Upper lobe of left lung (tissue), 6 donors: ENCODE results near the gene RBKS. TPM values are rescaled to one million over a fixed set of nuclear protein-coding genes. Genes with fewer than 3 reads are reported as not detected.

Experiments used
- ATAC-seq, 2 donors: fragments of 200-7000 bp; cut with Tn5 transposase; one replicate each; pipeline ENCODE4 v1.9.1; 2022; ENCODE audit warnings: mild to moderate bottlenecking in 2 of 2, moderate library complexity in 2 of 2; ENCODE audit not compliant: low FRiP score in 2 of 2
- DNase-seq, 2 donors: peaks; one replicate each; pipeline ENCODE4 v3.0.0-alpha.2; 2019 to 2020
- H3K27ac ChIP-seq, 4 donors: fragments of 200-600 bp; sonication (generic); one replicate each; pipeline ENCODE4 v1.5.1; 2016 to 2019
- H3K27me3 ChIP-seq, 4 donors: fragments of 200-600 bp; sonication (generic); one replicate each; pipeline ENCODE4 v1.5.1; 2017 to 2019
- H3K36me3 ChIP-seq, 4 donors: fragments of 200-600 bp; sonication (generic); one replicate each; pipeline ENCODE4 v1.5.1; 2016 to 2019
- H3K4me1 ChIP-seq, 4 donors: fragments of 200-600 bp; sonication (generic); one replicate each; pipeline ENCODE4 v1.5.1; 2018 to 2019
- H3K4me3 ChIP-seq, 4 donors: fragments of 200-600 bp; sonication (generic); one replicate each; pipeline ENCODE4 v1.5.1; 2017 to 2019; ENCODE audit warnings: mild to moderate bottlenecking in 2 of 4, moderate library complexity in 1 of 4
- H3K9me3 ChIP-seq, 4 donors: fragments of 200-600 bp; sonication (generic); one replicate each; pipeline ENCODE4 v1.5.1; 2018 to 2019
- EP300 ChIP-seq, 4 donors: sonication (generic); formaldehyde crosslinking; IDR thresholded peaks; one replicate each; pipeline ENCODE4 v1.5.1; 2017; ENCODE audit warnings: antibody characterized with exemption in 4 of 4, control low read depth in 2 of 4
- POLR2A ChIP-seq, 4 donors: fragments of 450-650 bp; IDR thresholded peaks; one replicate each; pipeline ENCODE4 v1.5.1; 2016 to 2017; ENCODE audit warnings: antibody characterized with exemption in 4 of 4, mild to moderate bottlenecking in 2 of 4
- POLR2AphosphoS5 ChIP-seq, 2 donors: sonication (generic); formaldehyde crosslinking; IDR thresholded peaks; one replicate each; pipeline ENCODE4 v1.5.1; 2017; ENCODE audit warnings: antibody characterized with exemption in 2 of 2
- WGBS, 2 donors: methylation state at CpG; one replicate each; pipeline ENCODE4 v1.1.5; 2017 to 2018; 5-methylcytosine and 5-hydroxymethylcytosine counted together
- total RNA-seq, 6 donors: library from RNA; depleted of rRNA in 4 of 6; stranded (reverse); fragments of >200 nt in 4 of 6; gene quantifications; one replicate each; pipeline versions ENCODE4 v1.1.0 to v1.2.1, GENCODE V29; 2016 to 2021
- TF ChIP-seq, protein P1 (sequence below), 6 experiments: fragments of 450-650 bp in 4 of 6; fragments of 200-600 bp in 2 of 6; sonication (generic) in 2 of 6; IDR thresholded peaks; one replicate each; pipeline ENCODE4 v1.5.1; 2016 to 2019; ENCODE audit warnings: antibody characterized with exemption in 6 of 6
- donor health status: DM: no; HTN: no; CAD: no; lungs with moderate emphysema.
- donor health status: DM: no; HTN: yes; CAD: no; lungs with severe emphysema.

Gene RBKS
- total RNA-seq, 6 donors from 2014 or later = 2.9 to 5.4 (median 3.2) TPM

DNA sequence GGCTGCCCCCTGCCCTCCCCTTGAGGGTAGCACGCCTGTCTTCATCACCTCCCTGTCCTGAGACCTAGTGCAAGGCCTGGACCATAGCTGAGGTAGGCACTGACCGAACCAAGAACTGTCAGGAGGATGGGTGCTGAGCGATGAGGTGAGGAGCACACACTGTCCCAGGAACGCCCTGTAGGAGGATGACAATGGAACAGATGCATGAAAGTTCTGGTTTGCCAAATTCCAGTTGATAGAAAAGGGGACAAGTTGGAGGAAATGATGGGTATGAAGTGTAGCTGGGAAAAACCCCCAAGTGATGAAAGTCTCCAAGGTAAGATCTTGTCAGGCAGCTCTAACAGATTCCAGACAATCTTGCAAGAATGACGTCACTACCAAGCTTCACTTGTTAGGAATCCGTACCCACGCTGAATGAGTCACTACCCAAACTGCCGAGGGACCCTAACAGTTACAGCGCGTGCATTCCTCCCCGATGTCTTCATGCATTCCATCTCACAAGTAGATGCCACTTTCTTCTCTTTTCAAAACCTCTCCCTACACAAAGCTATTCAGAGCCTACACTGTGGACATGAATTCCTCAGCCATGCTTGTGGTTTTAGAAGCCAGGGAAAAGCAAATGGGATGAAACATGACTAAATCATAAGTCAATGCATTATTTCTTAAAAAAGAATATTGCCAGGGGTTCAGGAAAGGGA lies 91.1 kb downstream of the RBKS start:
- H3K36me3 ChIP-seq = no peaks in the 10 kb centered on the region
- 62 to 79% methylated on average over 11 of the region's 11 CpGs for WGBS, 2 donors
- no peaks in the 10 kb centered on the region for H3K27me3 ChIP-seq
- TF ChIP-seq POLR2AphosphoS5 (IDR thresholded peaks at IDR 0.05) = peak in 1 of 2 donors; percentile 43
- TF ChIP-seq, protein P1, sequence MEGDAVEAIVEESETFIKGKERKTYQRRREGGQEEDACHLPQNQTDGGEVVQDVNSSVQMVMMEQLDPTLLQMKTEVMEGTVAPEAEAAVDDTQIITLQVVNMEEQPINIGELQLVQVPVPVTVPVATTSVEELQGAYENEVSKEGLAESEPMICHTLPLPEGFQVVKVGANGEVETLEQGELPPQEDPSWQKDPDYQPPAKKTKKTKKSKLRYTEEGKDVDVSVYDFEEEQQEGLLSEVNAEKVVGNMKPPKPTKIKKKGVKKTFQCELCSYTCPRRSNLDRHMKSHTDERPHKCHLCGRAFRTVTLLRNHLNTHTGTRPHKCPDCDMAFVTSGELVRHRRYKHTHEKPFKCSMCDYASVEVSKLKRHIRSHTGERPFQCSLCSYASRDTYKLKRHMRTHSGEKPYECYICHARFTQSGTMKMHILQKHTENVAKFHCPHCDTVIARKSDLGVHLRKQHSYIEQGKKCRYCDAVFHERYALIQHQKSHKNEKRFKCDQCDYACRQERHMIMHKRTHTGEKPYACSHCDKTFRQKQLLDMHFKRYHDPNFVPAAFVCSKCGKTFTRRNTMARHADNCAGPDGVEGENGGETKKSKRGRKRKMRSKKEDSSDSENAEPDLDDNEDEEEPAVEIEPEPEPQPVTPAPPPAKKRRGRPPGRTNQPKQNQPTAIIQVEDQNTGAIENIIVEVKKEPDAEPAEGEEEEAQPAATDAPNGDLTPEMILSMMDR (IDR thresholded peaks at IDR 0.05) = no peak
- peak in 2 of 4 donors; percentile 18 to 61 for TF ChIP-seq EP300 (IDR thresholded peaks at IDR 0.05)
- DNase-seq = peak in 1 of 2 donors; percentile 59
- peak overlapping the region in 3 of 4 donors; percentile 54 to 65 (median 64) for H3K27ac ChIP-seq
- H3K4me1 ChIP-seq = peaks cover 12 to 28% (median 25%) of the 10 kb centered on the region in 4 donors
- peak; percentile 77 to 94 for ATAC-seq
- no peak overlapping the region for H3K4me3 ChIP-seq
- no peaks in the 10 kb centered on the region for H3K9me3 ChIP-seq

DNA sequence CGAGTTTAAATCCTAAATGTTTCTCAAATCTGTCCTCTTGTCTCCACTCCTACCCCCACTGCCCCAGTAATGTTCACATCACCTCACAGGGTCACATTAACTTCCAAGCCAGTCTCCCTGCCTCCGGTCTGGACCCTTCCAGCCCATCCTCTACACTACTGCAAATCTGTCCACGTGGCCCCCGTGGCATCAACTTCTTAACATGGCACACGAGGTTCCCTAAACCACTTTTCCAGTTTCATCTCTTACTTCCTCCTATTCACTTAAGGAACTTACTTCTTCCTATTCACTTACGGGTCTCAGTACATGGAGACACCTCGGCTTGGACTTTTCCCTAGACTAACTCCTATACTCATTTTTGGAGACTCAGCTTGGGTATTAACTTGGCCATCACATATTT lies 91.7 kb downstream of the RBKS start:
- Histone ChIP-seq H3K9me3 (no peaks in the 10 kb centered on the region), H3K27ac (peak overlapping the region in 2 of 4 donors; percentile 45 to 54), H3K4me3 (no peak overlapping the region), H3K4me1 (peaks cover 12 to 28% (median 25%) of the 10 kb centered on the region in 4 donors), H3K27me3 (no peaks in the 10 kb centered on the region), H3K36me3 (no peaks in the 10 kb centered on the region)
- peak in 1 of 2 donors; percentile 37 for DNase-seq
- 80 to 84% methylated on average over 7 of the region's 7 CpGs for WGBS, 2 donors
- no peak for ATAC-seq
- TF ChIP-seq EP300 (IDR thresholded peaks at IDR 0.05) (no peak), POLR2A (IDR thresholded peaks at IDR 0.05) (no peak), POLR2AphosphoS5 (IDR thresholded peaks at IDR 0.05) (no peak)
- TF ChIP-seq, protein P1 (IDR thresholded peaks at IDR 0.05) = no peak

GRCh38 chr2:27797841-27798240 lies 92.3 kb downstream of the RBKS start:
- no peak for ATAC-seq
- H3K27me3 ChIP-seq = no peaks in the 10 kb centered on the region
- H3K9me3 ChIP-seq = no peaks in the 10 kb centered on the region
- no peak overlapping the region for H3K4me3 ChIP-seq
- DNase-seq = no peak
- TF ChIP-seq, protein P1 (IDR thresholded peaks at IDR 0.05) = no peak
- TF ChIP-seq EP300 (IDR thresholded peaks at IDR 0.05) (no peak), POLR2AphosphoS5 (IDR thresholded peaks at IDR 0.05) (no peak)
- WGBS, 2 donors = 83 to 89% methylated on average over 4 of the region's 4 CpGs
- H3K4me1 ChIP-seq = peaks cover 12 to 28% (median 25%) of the 10 kb centered on the region in 4 donors
- H3K27ac ChIP-seq = no peak overlapping the region
- no peaks in the 10 kb centered on the region for H3K36me3 ChIP-seq

GRCh38 chr2:27796791-27797765 lies 93.1 kb downstream of the RBKS start:
- DNase-seq (peak in 1 of 2 donors; percentile 40), ATAC-seq (no peak)
- Histone ChIP-seq H3K4me1 (peaks cover 12 to 28% (median 25%) of the 10 kb centered on the region in 4 donors), H3K36me3 (no peaks in the 10 kb centered on the region), H3K27ac (peak overlapping the region; percentile 37 to 71 (median 63)), H3K4me3 (no peak overlapping the region), H3K27me3 (no peaks in the 10 kb centered on the region), H3K9me3 (no peaks in the 10 kb centered on the region)
- WGBS, 2 donors = 60 to 69% methylated on average over 11 of the region's 11 CpGs
- no peak for TF ChIP-seq EP300 (IDR thresholded peaks at IDR 0.05)
- TF ChIP-seq POLR2A (IDR thresholded peaks at IDR 0.05) = no peak
- TF ChIP-seq POLR2AphosphoS5 (IDR thresholded peaks at IDR 0.05) = no peak
- TF ChIP-seq, protein P1 (IDR thresholded peaks at IDR 0.05) = no peak
